ENCODE measurements around the gene MYO18A.
A peak's percentile ranks its signal among the peaks of the same experiment; 100 is the strongest.

Gene MYO18A

DNA sequence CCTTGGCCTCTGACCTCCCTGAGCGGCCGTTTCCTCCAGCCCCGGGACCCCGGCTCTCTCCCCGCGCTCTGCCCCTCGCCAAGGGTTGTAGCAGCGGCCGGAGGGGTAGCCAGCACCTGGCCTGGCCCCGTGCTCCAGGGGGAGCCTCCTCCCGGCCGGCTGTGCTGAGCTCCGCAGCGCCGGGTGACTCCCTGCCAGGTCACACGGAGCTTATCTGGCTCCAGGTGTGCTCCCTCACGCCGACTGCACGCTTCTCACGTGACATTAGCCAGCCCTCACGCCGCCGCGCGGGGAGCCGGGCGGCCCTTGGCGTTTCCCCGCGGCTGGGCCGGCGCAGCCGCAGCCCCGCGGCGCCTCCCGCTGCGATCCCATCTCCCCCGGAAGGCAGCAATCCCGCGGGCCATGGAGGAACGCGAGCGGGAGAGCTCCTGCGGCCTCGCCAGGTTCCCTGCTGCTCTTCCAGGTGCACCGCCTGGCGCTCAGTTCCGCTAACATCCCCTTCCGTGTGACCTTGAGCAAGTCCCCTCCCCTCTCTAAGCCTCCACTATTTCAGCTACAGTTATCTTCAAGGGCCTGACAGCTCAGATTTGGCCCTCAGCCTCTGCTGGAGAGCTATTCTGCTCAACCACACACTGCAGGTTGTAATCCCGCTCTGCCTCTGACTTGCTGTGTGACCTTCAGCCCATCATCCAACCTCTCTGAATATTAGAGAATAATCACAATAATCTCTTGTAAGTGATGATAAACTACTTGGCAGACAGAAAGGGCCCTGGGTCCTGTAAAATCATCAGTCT lies 3.4 kb downstream of the MYO18A start (continued):
- TF ChIP-seq ZNF184 (tag by site-specific recombination; IDR thresholded peaks at IDR 0.05): no peak; the same call in none of the 2 replicates
- 0 out of 2 replicates have a peak, but pooled peaks have one; percentile 53 for TF ChIP-seq KLF16 (tag by site-specific recombination; IDR thresholded peaks at IDR 0.05)
- TF ChIP-seq ZNF23 (tag by site-specific recombination; IDR thresholded peaks at IDR 0.05; ENCODE audit: borderline replicate concordance): no peak
- no peak for TF ChIP-seq ZFP41 (tag by site-specific recombination; IDR thresholded peaks at IDR 0.05; ENCODE audit: borderline replicate concordance)
- 0 out of 2 replicates have a peak, but pooled peaks have one; percentile 12 for TF ChIP-seq KLF7 (tag by site-specific recombination; IDR thresholded peaks at IDR 0.05; ENCODE audit: borderline replicate concordance)
- no peak for TF ChIP-seq KLF10 (tag by site-specific recombination; IDR thresholded peaks at IDR 0.05)
- TF ChIP-seq ZNF169 (tag by site-specific recombination; IDR thresholded peaks at IDR 0.05): no peak
- TF ChIP-seq ELK4 (IDR thresholded peaks at IDR 0.05; ENCODE audit: borderline replicate concordance, low read depth, low read length): no peak
- TF ChIP-seq ZNF530 (tag by site-specific recombination; IDR thresholded peaks at IDR 0.05; ENCODE audit: low read depth): no peak
- peak; percentile 38; the same call in 1 of the 2 replicates for TF ChIP-seq ZNF324 (tag by site-specific recombination; IDR thresholded peaks at IDR 0.05)
- no peak for TF ChIP-seq ZNF747 (tag by site-specific recombination; IDR thresholded peaks at IDR 0.05)
- no peak for TF ChIP-seq ZNF146 (tag by site-specific recombination; IDR thresholded peaks at IDR 0.05)
- no peak for TF ChIP-seq ZNF274 (IDR thresholded peaks at IDR 0.05; ENCODE audit: low read length)
- no peak for TF ChIP-seq ZNF274 (tag by site-specific recombination; IDR thresholded peaks at IDR 0.05; ENCODE audit: borderline replicate concordance)
- no peak for TF ChIP-seq ZNF837 (tag by site-specific recombination; IDR thresholded peaks at IDR 0.05)
- no peak for TF ChIP-seq MEIS1 (CRISPR knock-in tag; IDR thresholded peaks at IDR 0.05; ENCODE audit: borderline replicate concordance)
- no peak for TF ChIP-seq SALL2 (tag by site-specific recombination; IDR thresholded peaks at IDR 0.05; ENCODE audit: borderline replicate concordance)
- TF ChIP-seq ZBTB20 (tag by site-specific recombination; IDR thresholded peaks at IDR 0.05): peak; percentile 59; the same call in 1 of the 2 replicates
- TF ChIP-seq ZBTB26 (tag by site-specific recombination; optimal IDR thresholded peaks at IDR 0.05): peak; percentile 65
- TF ChIP-seq ZNF175 (tag by site-specific recombination; IDR thresholded peaks at IDR 0.05): no peak
- no peak for TF ChIP-seq ZNF792 (tag by site-specific recombination; IDR thresholded peaks at IDR 0.05)
- TF ChIP-seq ZNF449 (tag by site-specific recombination; IDR thresholded peaks at IDR 0.05): no peak
- no peak for TF ChIP-seq ZFP37 (tag by site-specific recombination; IDR thresholded peaks at IDR 0.05)
- peak; percentile 86 for TF ChIP-seq MZF1 (tag by site-specific recombination; IDR thresholded peaks at IDR 0.05; ENCODE audit: borderline replicate concordance)
- no peak for TF ChIP-seq ZNF366 (tag by site-specific recombination; conservative IDR thresholded peaks at IDR 0.05)
- no peak for TF ChIP-seq ZNF624 (tag by site-specific recombination; IDR thresholded peaks at IDR 0.05)
- no peak for TF ChIP-seq ZNF132 (tag by site-specific recombination; IDR thresholded peaks at IDR 0.05; ENCODE audit: borderline replicate concordance)
- TF ChIP-seq BCL11B (tag by site-specific recombination; IDR thresholded peaks at IDR 0.05; ENCODE audit: low read depth): no peak
- peak; percentile 85 for TF ChIP-seq ZNF341 (tag by site-specific recombination; IDR thresholded peaks at IDR 0.05; ENCODE audit: low read depth)
- TF ChIP-seq ZNF24 (tag by site-specific recombination; IDR thresholded peaks at IDR 0.05): 0 out of 2 replicates have a peak, but pooled peaks have one; percentile 48
- TF ChIP-seq ZSCAN30 (tag by site-specific recombination; IDR thresholded peaks at IDR 0.05): peak; percentile 12; the same call in 1 of the 2 replicates
- TF ChIP-seq ZBTB17 (tag by site-specific recombination; IDR thresholded peaks at IDR 0.05): peak; percentile 67
- peak; percentile 24; the same call in 1 of the 2 replicates for TF ChIP-seq ZNF843 (tag by site-specific recombination; IDR thresholded peaks at IDR 0.05)
- TF ChIP-seq, protein P1, sequence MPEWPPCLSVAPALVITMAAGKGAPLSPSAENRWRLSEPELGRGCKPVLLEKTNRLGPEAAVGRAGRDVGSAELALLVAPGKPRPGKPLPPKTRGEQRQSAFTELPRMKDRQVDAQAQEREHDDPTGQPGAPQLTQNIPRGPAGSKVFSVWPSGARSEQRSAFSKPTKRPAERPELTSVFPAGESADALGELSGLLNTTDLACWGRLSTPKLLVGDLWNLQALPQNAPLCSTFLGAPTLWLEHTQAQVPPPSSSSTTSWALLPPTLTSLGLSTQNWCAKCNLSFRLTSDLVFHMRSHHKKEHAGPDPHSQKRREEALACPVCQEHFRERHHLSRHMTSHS (tag by site-specific recombination; IDR thresholded peaks at IDR 0.05): no peak
- no peak for TF ChIP-seq ZNF211 (tag by site-specific recombination; IDR thresholded peaks at IDR 0.05; ENCODE audit: low read depth)
- no peak for TF ChIP-seq ZNF623 (tag by site-specific recombination; IDR thresholded peaks at IDR 0.05)
- TF ChIP-seq ZNF10 (tag by site-specific recombination; IDR thresholded peaks at IDR 0.05): no peak

All from HEK293 (cell line).